ENCODE results near the gene ZNF319. TPM values are rescaled to one million over a fixed set of nuclear protein-coding genes. Genes with fewer than 3 reads are reported as not detected.

The ZNF319 gene
- total RNA-seq, 1 donor: 4.3 TPM

GRCh38 chr16:58031016-58031800 is 30.7 kb upstream of the ZNF319 start:
- H3K4me2 ChIP-seq (ENCODE audit: insufficient read depth, low read length): no peak overlapping the region
- no peaks in the 10 kb centered on the region for H4K20me1 ChIP-seq (ENCODE audit: insufficient read depth, low read length)
- H3K36me3 ChIP-seq (ENCODE audit: insufficient read depth, low read length): no peaks in the 10 kb centered on the region
- H3K27me3 ChIP-seq (ENCODE audit: insufficient read depth, low read length): peaks cover 34% of the 10 kb centered on the region
- H3K4me3 ChIP-seq (ENCODE audit: insufficient read depth, low read length): no peak overlapping the region
- no peaks in the 10 kb centered on the region for H3K4me1 ChIP-seq (ENCODE audit: insufficient read depth, low read length)
- DNase-seq (ENCODE audit: insufficient read length, low spot score, missing footprints): peak; percentile 68
- no peaks in the 10 kb centered on the region for H3K79me2 ChIP-seq (ENCODE audit: insufficient read depth, low read length)
- H3K9me3 ChIP-seq (ENCODE audit: low read depth, low read length): no peaks in the 10 kb centered on the region
- H2AFZ ChIP-seq (ENCODE audit: low read length): no peak overlapping the region
- H3K27ac ChIP-seq (ENCODE audit: low read depth, low read length): no peak overlapping the region
- TF ChIP-seq CTCF (IDR thresholded peaks at IDR 0.05; ENCODE audit: extremely low read depth, low read depth, low read length): no peak

GRCh38 chr16:58030136-58030840 is 29.8 kb upstream of the ZNF319 start:
- H3K4me1 ChIP-seq (ENCODE audit: insufficient read depth, low read length): peaks cover 2% of the 10 kb centered on the region
- H3K4me2 ChIP-seq (ENCODE audit: insufficient read depth, low read length): no peak overlapping the region
- no peak for TF ChIP-seq CTCF (IDR thresholded peaks at IDR 0.05; ENCODE audit: extremely low read depth, low read depth, low read length)
- no peak overlapping the region for H2AFZ ChIP-seq (ENCODE audit: low read length)
- peak; percentile 73 for DNase-seq (ENCODE audit: insufficient read length, low spot score, missing footprints)
- no peaks in the 10 kb centered on the region for H3K9me3 ChIP-seq (ENCODE audit: low read depth, low read length)
- H3K36me3 ChIP-seq (ENCODE audit: insufficient read depth, low read length): no peaks in the 10 kb centered on the region
- no peak overlapping the region for H3K27ac ChIP-seq (ENCODE audit: low read depth, low read length)
- H3K79me2 ChIP-seq (ENCODE audit: insufficient read depth, low read length): no peaks in the 10 kb centered on the region
- no peaks in the 10 kb centered on the region for H4K20me1 ChIP-seq (ENCODE audit: insufficient read depth, low read length)
- H3K4me3 ChIP-seq (ENCODE audit: insufficient read depth, low read length): no peak overlapping the region
- peaks cover 36% of the 10 kb centered on the region for H3K27me3 ChIP-seq (ENCODE audit: insufficient read depth, low read length)

- Histone ChIP-seq H3K4me3 (ENCODE audit: insufficient read depth, low read length) (no peak overlapping the region), H3K79me2 (ENCODE audit: insufficient read depth, low read length) (no peaks in the 10 kb centered on the region), H2AFZ (ENCODE audit: low read length) (no peak overlapping the region), H3K9me3 (ENCODE audit: low read depth, low read length) (no peaks in the 10 kb centered on the region), H3K36me3 (ENCODE audit: insufficient read depth, low read length) (no peaks in the 10 kb centered on the region), H3K27me3 (ENCODE audit: insufficient read depth, low read length) (peaks cover 45% of the 10 kb centered on the region), H3K4me2 (ENCODE audit: insufficient read depth, low read length) (no peak overlapping the region), H4K20me1 (ENCODE audit: insufficient read depth, low read length) (no peaks in the 10 kb centered on the region), H3K27ac (ENCODE audit: low read depth, low read length) (no peak overlapping the region), H3K4me1 (ENCODE audit: insufficient read depth, low read length) (peaks cover 8% of the 10 kb centered on the region)
- no peak for TF ChIP-seq CTCF (IDR thresholded peaks at IDR 0.05; ENCODE audit: extremely low read depth, low read depth, low read length)
- peak; percentile 82 for DNase-seq (ENCODE audit: insufficient read length, low spot score, missing footprints)
Measured at GRCh38 chr16:58029410-58029809, 28.9 kb upstream of the ZNF319 start.

- H3K9me3 ChIP-seq (ENCODE audit: low read depth, low read length): no peaks in the 10 kb centered on the region
- H4K20me1 ChIP-seq (ENCODE audit: insufficient read depth, low read length): no peaks in the 10 kb centered on the region
- H2AFZ ChIP-seq (ENCODE audit: low read length): no peak overlapping the region
- no peak overlapping the region for H3K27ac ChIP-seq (ENCODE audit: low read depth, low read length)
- no peak overlapping the region for H3K4me3 ChIP-seq (ENCODE audit: insufficient read depth, low read length)
- no peak for TF ChIP-seq CTCF (IDR thresholded peaks at IDR 0.05; ENCODE audit: extremely low read depth, low read depth, low read length)
- H3K4me1 ChIP-seq (ENCODE audit: insufficient read depth, low read length): peaks cover 8% of the 10 kb centered on the region
- H3K36me3 ChIP-seq (ENCODE audit: insufficient read depth, low read length): no peaks in the 10 kb centered on the region
- H3K79me2 ChIP-seq (ENCODE audit: insufficient read depth, low read length): no peaks in the 10 kb centered on the region
- H3K27me3 ChIP-seq (ENCODE audit: insufficient read depth, low read length): peaks cover 53% of the 10 kb centered on the region
- DNase-seq (ENCODE audit: insufficient read length, low spot score, missing footprints): peak; percentile 83
- H3K4me2 ChIP-seq (ENCODE audit: insufficient read depth, low read length): no peak overlapping the region
Measured at GRCh38 chr16:58028541-58029070, 28.1 kb upstream of the ZNF319 start.
